ENCODE measurements around the gene CHRNA4. TPM values are rescaled to one million over a fixed set of nuclear protein-coding genes. Genes with fewer than 3 reads are reported as not detected.

Gene CHRNA4
- total and polyA plus RNA-seq, 2 donors from 2014 or later = 0.44 to 0.67 TPM

- DNase-seq (no peak), FAIRE-seq (no peak)
- Histone ChIP-seq H3K27me3 (ENCODE audit: control insufficient read depth, insufficient read depth, low read length) (no peaks in the 10 kb centered on the region), H3K9me3 (ENCODE audit: control insufficient read depth in 2 of 3, insufficient read depth in 1 of 3, low read length in 3 of 3) (no peaks in the 10 kb centered on the region), H3K27ac (ENCODE audit: low read depth in 2 of 2, low read length in 2 of 2) (no peak overlapping the region), H3K9ac (ENCODE audit: low read length in 3 of 3) (no peak overlapping the region), H3K36me3 (ENCODE audit: control insufficient read depth in 2 of 3, insufficient read depth in 3 of 3, low read length in 3 of 3) (no peaks in the 10 kb centered on the region), H3K4me3 (ENCODE audit: low read length in 3 of 3) (no peak overlapping the region), H3K4me1 (ENCODE audit: control insufficient read depth in 2 of 3, insufficient read depth in 2 of 3, low read depth in 1 of 3, low read length in 3 of 3) (peaks cover 0 to 2% (median 0%) of the 10 kb centered on the region in 3 donors)
- TF ChIP-seq, protein P1, sequence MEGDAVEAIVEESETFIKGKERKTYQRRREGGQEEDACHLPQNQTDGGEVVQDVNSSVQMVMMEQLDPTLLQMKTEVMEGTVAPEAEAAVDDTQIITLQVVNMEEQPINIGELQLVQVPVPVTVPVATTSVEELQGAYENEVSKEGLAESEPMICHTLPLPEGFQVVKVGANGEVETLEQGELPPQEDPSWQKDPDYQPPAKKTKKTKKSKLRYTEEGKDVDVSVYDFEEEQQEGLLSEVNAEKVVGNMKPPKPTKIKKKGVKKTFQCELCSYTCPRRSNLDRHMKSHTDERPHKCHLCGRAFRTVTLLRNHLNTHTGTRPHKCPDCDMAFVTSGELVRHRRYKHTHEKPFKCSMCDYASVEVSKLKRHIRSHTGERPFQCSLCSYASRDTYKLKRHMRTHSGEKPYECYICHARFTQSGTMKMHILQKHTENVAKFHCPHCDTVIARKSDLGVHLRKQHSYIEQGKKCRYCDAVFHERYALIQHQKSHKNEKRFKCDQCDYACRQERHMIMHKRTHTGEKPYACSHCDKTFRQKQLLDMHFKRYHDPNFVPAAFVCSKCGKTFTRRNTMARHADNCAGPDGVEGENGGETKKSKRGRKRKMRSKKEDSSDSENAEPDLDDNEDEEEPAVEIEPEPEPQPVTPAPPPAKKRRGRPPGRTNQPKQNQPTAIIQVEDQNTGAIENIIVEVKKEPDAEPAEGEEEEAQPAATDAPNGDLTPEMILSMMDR (IDR thresholded peaks at IDR 0.05; ENCODE audit: borderline replicate concordance, extremely low read depth, insufficient read depth) = no peak
- intact Hi-C loops (cut with DNase I) = no loop called here
These were observed 7.0 kb upstream of the CHRNA4 start for GRCh38 chr20:63368151-63368550.

DNA sequence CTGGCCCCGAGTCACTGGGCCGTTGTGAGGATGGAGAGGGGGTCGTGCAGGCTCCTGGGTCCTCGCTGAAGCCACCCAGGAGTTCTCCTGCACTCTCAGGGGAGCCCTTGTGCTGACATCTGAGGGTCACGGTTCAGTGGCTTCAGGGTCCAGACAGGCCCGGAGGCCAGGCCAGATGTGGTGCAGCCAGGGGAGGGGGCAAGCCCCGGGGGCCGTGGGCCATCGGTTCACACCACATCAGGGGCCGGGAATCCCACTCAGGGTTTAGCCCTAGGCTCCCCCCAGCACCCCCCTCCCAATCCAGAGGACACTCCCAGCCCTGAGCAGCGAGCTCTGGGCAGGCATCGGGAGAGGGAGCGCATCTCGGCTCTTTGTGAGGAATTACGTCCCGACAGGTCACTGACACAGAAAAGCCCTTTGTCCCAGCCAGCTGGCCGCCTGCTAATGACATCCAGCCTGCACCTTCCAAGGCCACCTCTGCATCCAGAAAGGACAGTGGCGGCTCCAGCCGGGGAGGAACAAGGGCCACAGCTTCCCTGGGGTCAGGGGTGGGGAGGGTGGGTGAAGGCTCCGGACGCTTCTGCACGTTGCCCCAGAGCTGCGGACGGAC, 6.4 kb upstream of the CHRNA4 start:
- Histone ChIP-seq H3K9me3 (ENCODE audit: control insufficient read depth in 2 of 3, insufficient read depth in 1 of 3, low read length in 3 of 3) (no peaks in the 10 kb centered on the region), H3K27ac (ENCODE audit: low read depth in 2 of 2, low read length in 2 of 2) (no peak overlapping the region), H3K4me1 (ENCODE audit: control insufficient read depth in 2 of 3, insufficient read depth in 2 of 3, low read depth in 1 of 3, low read length in 3 of 3) (peaks cover 0 to 2% (median 0%) of the 10 kb centered on the region in 3 donors), H3K4me3 (ENCODE audit: low read length in 3 of 3) (no peak overlapping the region), H3K9ac (ENCODE audit: low read length in 3 of 3) (no peak overlapping the region), H3K27me3 (ENCODE audit: control insufficient read depth, insufficient read depth, low read length) (no peaks in the 10 kb centered on the region), H3K36me3 (ENCODE audit: control insufficient read depth in 2 of 3, insufficient read depth in 3 of 3, low read length in 3 of 3) (no peaks in the 10 kb centered on the region)
- intact Hi-C loops (cut with DNase I) = no loop called here
- DNase-seq = no peak
- TF ChIP-seq, protein P1 (IDR thresholded peaks at IDR 0.05; ENCODE audit: borderline replicate concordance, extremely low read depth, insufficient read depth) = no peak
- FAIRE-seq = no peak

- Histone ChIP-seq H3K4me1 (ENCODE audit: control insufficient read depth in 2 of 3, insufficient read depth in 2 of 3, low read depth in 1 of 3, low read length in 3 of 3) (peaks cover 0 to 2% (median 0%) of the 10 kb centered on the region in 3 donors), H3K9ac (ENCODE audit: low read length in 3 of 3) (no peak overlapping the region), H3K27me3 (ENCODE audit: control insufficient read depth, insufficient read depth, low read length) (no peaks in the 10 kb centered on the region), H3K36me3 (ENCODE audit: control insufficient read depth in 2 of 3, insufficient read depth in 3 of 3, low read length in 3 of 3) (no peaks in the 10 kb centered on the region), H3K4me3 (ENCODE audit: low read length in 3 of 3) (no peak overlapping the region), H3K27ac (ENCODE audit: low read depth in 2 of 2, low read length in 2 of 2) (no peak overlapping the region), H3K9me3 (ENCODE audit: control insufficient read depth in 2 of 3, insufficient read depth in 1 of 3, low read length in 3 of 3) (no peaks in the 10 kb centered on the region)
- DNase-seq (peak in 1 of 5 donors; percentile 59), FAIRE-seq (no peak)
- TF ChIP-seq, protein P1 (IDR thresholded peaks at IDR 0.05; ENCODE audit: borderline replicate concordance, extremely low read depth, insufficient read depth) = no peak
- intact Hi-C loops (cut with DNase I) = no loop called here
These were observed 5.5 kb upstream of the CHRNA4 start for GRCh38 chr20:63366390-63367365.

All from kidney (tissue), 14 donors.